KOPT-K1 (cell line): ENCODE measurements around the gene CLRN3.

Experiments
- H3K27ac ChIP-seq: fragments of 200-600 bp; sonication (generic); 2 replicates; pipeline ENCODE4 v1.5.1; 2016; ENCODE audit warnings: antibody characterized with exemption, mild to moderate bottlenecking, low read depth, low read length; ENCODE audit not compliant: poor library complexity, severe bottlenecking
- H3K36me3 ChIP-seq: fragments of 200-600 bp; sonication (generic); 2 replicates; pipeline ENCODE4 v1.5.1; 2017; ENCODE audit warnings: antibody characterized with exemption, mild to moderate bottlenecking, low read length, moderate library complexity; ENCODE audit not compliant: insufficient read depth
- H3K9me3 ChIP-seq: fragments of 200-600 bp; sonication (generic); 2 replicates; pipeline ENCODE4 v1.5.1; 2017; ENCODE audit warnings: antibody characterized with exemption, low read length, mild to moderate bottlenecking; ENCODE audit not compliant: insufficient read depth, poor library complexity, severe bottlenecking

The CLRN3 gene

DNA sequence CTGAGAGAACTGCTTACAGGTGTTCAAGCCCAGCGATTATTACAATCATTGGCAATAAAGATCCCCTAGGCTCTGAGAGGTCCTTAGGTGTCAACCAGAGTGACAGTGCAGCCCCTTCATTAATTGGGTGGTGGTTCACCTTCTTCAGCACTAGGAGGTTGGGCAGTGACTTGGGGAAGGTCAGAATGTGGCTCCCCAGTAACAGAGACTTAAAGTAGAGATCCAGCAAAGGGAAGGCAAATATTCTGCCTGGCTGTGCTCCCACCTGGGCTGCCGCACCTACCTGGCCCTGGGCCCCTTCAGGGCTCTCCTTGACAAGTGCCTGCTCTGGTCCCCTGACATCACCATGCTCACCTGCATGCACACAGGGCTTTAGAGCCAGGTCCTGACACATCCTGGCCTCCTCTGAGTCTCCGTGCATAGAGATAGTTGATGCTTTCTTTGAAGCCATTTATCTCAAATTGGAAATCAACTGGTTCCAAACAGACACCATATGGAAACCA is 1.9 kb downstream of the CLRN3 start:
- Histone ChIP-seq H3K9me3 (no peaks in the 10 kb centered on the region), H3K36me3 (no peaks in the 10 kb centered on the region), H3K27ac (no peak overlapping the region)

- no peaks in the 10 kb centered on the region for H3K36me3 ChIP-seq
- H3K9me3 ChIP-seq: no peaks in the 10 kb centered on the region
- no peak overlapping the region for H3K27ac ChIP-seq
Observed at GRCh38 chr10:127890216-127890615, 2.5 kb downstream of the CLRN3 start.

GRCh38 chr10:127889605-127890195 is 3.0 kb downstream of the CLRN3 start:
- Histone ChIP-seq H3K36me3 (no peaks in the 10 kb centered on the region), H3K9me3 (no peaks in the 10 kb centered on the region), H3K27ac (no peak overlapping the region)

DNA sequence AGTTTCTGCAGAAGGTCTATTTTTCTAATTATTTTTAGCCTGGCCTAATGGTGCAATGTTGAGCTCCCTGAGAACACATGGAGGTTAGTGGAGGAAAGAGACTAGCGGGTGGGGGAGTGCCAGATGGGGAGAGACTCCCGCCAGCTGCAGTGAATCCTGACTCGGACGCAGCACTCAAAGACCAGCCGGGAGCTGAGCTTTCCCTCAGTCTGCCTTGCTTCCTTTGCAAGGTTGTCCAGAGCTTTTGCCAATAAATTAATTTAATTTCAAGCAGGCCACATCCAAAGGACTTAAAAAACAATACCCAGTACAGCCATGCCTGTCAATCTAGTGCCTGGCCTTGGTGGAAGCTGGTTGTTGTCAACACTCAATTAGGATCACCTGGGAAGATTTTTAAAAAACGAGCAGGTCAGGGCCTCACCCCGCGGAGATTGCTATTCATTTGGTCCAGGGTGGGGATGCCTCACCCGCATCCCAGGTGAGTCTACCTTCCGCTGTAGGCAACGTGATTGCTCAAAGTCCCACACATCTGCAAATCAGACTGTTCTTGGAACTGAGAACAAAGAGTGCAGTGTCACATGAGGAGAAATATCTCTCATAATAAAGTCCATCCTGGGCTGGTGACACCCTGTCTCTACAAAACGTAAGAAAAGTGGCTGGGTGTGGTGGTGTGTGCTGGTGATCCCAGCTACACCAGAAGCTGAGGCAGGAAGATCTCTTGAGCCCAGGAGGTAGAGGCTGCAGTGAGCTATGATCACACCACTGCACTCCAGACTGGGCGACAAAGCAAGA is 4.0 kb downstream of the CLRN3 start:
- no peaks in the 10 kb centered on the region for H3K9me3 ChIP-seq
- no peaks in the 10 kb centered on the region for H3K36me3 ChIP-seq
- no peak overlapping the region for H3K27ac ChIP-seq

DNA sequence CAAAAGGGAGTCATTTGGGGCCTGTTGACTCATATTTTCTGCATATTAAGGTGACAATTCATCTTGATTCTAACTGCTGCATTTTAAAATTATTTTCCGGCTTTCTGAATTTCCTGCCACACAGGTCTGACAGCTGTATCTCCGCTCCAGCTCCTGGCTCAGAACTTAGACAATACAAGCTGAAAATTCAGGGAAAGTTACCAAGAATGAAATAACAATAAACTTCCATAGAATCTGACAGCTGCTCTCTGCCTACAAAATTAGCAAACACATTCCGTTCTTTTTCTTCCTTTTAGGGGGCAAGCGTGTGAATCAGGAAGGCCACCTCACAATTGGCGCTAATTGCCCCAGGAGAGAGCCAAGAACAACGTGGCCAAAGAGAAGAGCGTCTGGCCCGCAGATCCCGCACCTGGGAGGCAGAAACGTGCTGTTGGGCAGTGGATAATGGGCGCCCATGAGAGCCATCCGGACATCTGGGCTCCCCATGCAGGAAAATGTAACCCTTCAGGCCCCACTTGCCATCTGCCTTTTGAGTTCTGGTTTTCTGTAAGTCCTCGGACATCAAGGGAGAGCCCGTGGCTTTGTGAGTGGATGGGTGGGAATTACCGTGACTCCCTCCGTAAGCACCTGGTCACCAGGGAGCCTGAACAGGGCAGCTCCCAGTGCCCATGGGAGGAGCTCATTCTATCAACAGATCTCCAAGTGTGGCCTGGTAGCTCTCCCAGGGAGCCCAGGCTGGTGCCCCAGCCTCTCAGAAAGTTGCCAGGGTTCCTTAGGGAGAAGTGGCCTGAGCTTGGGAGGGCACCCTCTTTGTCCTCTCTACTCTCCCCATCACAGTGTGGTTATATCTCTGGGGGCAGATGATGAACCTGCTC is 5.0 kb downstream of the CLRN3 start:
- Histone ChIP-seq H3K9me3 (no peaks in the 10 kb centered on the region), H3K27ac (no peak overlapping the region), H3K36me3 (no peaks in the 10 kb centered on the region)

GRCh38 chr10:127886371-127887051 is 6.2 kb downstream of the CLRN3 start:
- H3K9me3 ChIP-seq: no peaks in the 10 kb centered on the region
- H3K27ac ChIP-seq: no peak overlapping the region
- H3K36me3 ChIP-seq: no peaks in the 10 kb centered on the region

- H3K9me3 ChIP-seq: no peaks in the 10 kb centered on the region
- H3K36me3 ChIP-seq: no peaks in the 10 kb centered on the region
- H3K27ac ChIP-seq: no peak overlapping the region
Observed at GRCh38 chr10:127884501-127884900, 8.2 kb downstream of the CLRN3 start.

DNA sequence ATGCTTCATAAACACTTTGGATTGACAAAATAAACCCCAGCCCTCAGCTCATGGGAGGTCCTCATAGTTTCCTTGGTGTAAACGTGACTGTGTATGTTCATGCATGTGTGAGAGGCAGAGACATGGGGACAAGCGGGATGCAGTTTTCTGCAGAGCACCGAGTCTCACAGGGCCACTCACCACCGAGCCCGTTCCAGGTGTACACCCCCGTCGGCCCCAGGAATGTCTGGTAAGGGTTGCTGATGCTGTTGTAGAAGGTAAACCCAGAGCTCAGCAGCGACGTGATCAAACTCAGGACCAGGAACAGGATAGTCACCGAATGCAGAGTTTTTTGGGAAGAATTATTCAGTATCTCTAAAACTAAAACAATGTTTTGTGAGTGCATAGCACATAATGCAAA is 9.2 kb downstream of the CLRN3 start:
- Histone ChIP-seq H3K9me3 (no peaks in the 10 kb centered on the region), H3K36me3 (no peaks in the 10 kb centered on the region), H3K27ac (no peak overlapping the region)

DNA sequence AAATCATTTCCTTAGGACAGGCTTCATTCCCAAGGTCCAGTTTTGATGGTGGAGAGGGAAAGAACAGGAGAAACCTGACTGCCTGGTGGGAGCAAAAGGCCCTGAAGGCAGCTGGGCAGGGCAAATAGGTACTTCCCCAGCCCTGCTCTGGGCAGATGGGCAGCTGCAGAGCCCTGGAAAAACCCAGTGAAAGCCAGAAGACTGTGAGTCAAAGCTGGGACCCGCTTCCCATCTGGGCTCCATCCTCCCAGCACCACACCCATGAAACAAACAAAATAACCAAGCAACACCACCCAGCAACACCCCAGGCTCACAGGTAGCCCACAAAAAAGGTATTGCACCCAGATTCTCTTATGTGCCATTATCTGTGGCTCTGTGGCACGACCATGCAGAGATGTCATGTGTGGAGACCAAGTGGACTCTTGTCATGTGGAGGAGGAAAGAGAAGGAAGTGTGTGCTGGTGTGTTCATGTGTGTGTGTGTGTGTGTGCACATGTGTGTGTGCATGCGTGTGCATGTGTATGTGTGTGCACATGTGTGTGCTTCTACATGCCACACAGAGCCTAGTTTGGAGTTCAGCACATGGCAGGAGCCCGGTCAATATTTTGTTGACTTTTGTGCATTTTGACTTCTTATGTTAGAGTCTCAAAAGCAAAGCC is 9.8 kb downstream of the CLRN3 start:
- H3K9me3 ChIP-seq: no peaks in the 10 kb centered on the region
- H3K36me3 ChIP-seq: no peaks in the 10 kb centered on the region
- H3K27ac ChIP-seq: no peak overlapping the region

GRCh38 chr10:127882391-127882790 is 10.3 kb downstream of the CLRN3 start:
- no peaks in the 10 kb centered on the region for H3K9me3 ChIP-seq
- no peaks in the 10 kb centered on the region for H3K36me3 ChIP-seq
- no peak overlapping the region for H3K27ac ChIP-seq

DNA sequence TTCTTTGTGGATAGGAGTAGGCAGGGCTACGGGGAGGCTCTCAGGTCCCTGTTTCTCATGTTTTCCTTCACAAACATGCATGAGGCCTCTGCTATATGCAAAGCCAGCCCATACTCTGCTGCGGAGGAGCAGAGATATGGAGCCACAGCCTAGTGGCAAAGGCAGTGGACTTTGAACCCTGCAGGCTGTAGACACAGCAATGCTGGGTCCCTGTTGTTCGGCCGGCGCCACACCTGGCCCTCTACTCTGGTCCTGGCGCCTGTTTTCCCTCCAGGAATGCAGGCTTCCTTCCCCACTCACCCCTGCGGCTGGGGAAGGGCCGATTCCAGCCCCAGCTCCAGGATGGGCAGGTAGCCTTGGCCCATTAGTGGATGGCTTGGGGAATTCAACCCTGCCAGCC is 11.5 kb downstream of the CLRN3 start:
- Histone ChIP-seq H3K9me3 (no peaks in the 10 kb centered on the region), H3K27ac (no peak overlapping the region), H3K36me3 (no peaks in the 10 kb centered on the region)

GRCh38 chr10:127880557-127880956 is 12.2 kb downstream of the CLRN3 start:
- Histone ChIP-seq H3K36me3 (no peaks in the 10 kb centered on the region), H3K9me3 (no peaks in the 10 kb centered on the region), H3K27ac (no peak overlapping the region)

GRCh38 chr10:127878475-127879055 is 14.2 kb downstream of the CLRN3 start:
- Histone ChIP-seq H3K27ac (no peak overlapping the region), H3K9me3 (no peaks in the 10 kb centered on the region), H3K36me3 (no peaks in the 10 kb centered on the region)

GRCh38 chr10:127877699-127878098 is 15.0 kb downstream of the CLRN3 start:
- no peak overlapping the region for H3K27ac ChIP-seq
- H3K9me3 ChIP-seq: no peaks in the 10 kb centered on the region
- no peaks in the 10 kb centered on the region for H3K36me3 ChIP-seq
